HFF-Myc (cell line): ENCODE data around the gene AASDHPPT.

Source experiments
- DNase-seq: peaks from one replicate; pipeline ENCODE4 v3.0.0-alpha.2; 2011; ENCODE audit warnings: low read depth; ENCODE audit errors: extremely low read depth
- H3K4me3 ChIP-seq: replicated peaks from 2 replicates; pipeline ENCODE4 v1.5.1; 2011; ENCODE audit warnings: low read depth, mild to moderate bottlenecking, control low read depth, low read length
- CTCF ChIP-seq: IDR thresholded peaks from 2 replicates; pipeline ENCODE4 v1.5.1; 2012; ENCODE audit warnings: mild to moderate bottlenecking, low read depth, low read length, control low read depth; ENCODE audit errors: missing control alignments

AASDHPPT gene

GRCh38 chr11:106128740-106129139 lies 51.3 kb downstream of the AASDHPPT start:
- no peak for DNase-seq
- H3K4me3 ChIP-seq = no peak overlapping the region
- no peak for TF ChIP-seq CTCF

- DNase-seq = no peak
- no peak for TF ChIP-seq CTCF
- H3K4me3 ChIP-seq = no peak overlapping the region
Observed at GRCh38 chr11:106131998-106132397, 54.5 kb downstream of the AASDHPPT start.

- no peak for DNase-seq
- no peak for TF ChIP-seq CTCF
- no peak overlapping the region for H3K4me3 ChIP-seq
Observed at GRCh38 chr11:106132582-106133354, 55.3 kb downstream of the AASDHPPT start.

- no peak for DNase-seq
- TF ChIP-seq CTCF = peak; percentile 12
Observed at GRCh38 chr11:106133529-106133928, 56.1 kb downstream of the AASDHPPT start.

GRCh38 chr11:106137061-106137460 lies 59.6 kb downstream of the AASDHPPT start:
- DNase-seq = no peak
- H3K4me3 ChIP-seq = no peak overlapping the region
- no peak for TF ChIP-seq CTCF

More at GRCh38 chr11:106133529-106133928, 56.1 kb downstream of the AASDHPPT start:
- no peak overlapping the region for H3K4me3 ChIP-seq

GRCh38 chr11:106137758-106138157 lies 60.3 kb downstream of the AASDHPPT start:
- H3K4me3 ChIP-seq = no peak overlapping the region
- TF ChIP-seq CTCF = no peak
- no peak for DNase-seq
